H1 (cell line): ENCODE data around the gene WASL. TPM values are rescaled to one million over a fixed set of nuclear protein-coding genes. Genes with fewer than 3 reads are reported as not detected.

Experiments
- CTCF ChIA-PET: fragments of 300-600 bp; sonication (Branson Sonifier 250); formaldehyde crosslinking; loops from one replicate; lab custom pipeline; 2021; ENCODE audit not compliant: partially characterized antibody; lab: Charles Lee
- POLR2A ChIA-PET: fragments of 300-600 bp; sonication (Branson Sonifier 250); formaldehyde crosslinking; loops from one replicate; lab custom pipeline; 2021; ENCODE audit warnings: inconsistent platforms; ENCODE audit not compliant: partially characterized antibody; lab: Charles Lee
- DNase-seq, 2 experiments: peaks; one replicate each; pipeline versions ENCODE4 v3.0.0 to v3.0.0-alpha.2; 2010 to 2022; ENCODE audit warnings: low spot score in 2 of 2, low read depth in 1 of 2, mixed read lengths in 1 of 2
- FAIRE-seq: peaks from 2 replicates; lab custom pipeline; 2011; peaks lifted over from hg19 to GRCh38; lab: Jason Lieb, UNC
- H2AFZ ChIP-seq: 2 replicates; pipeline ENCODE4 v1.8.1; 2012; ENCODE audit warnings: low read length, inconsistent platforms
- H2AK5ac ChIP-seq: 2 replicates; pipeline ENCODE4 v1.6.1; 2013; ENCODE audit warnings: low read depth, low read length
- H2BK120ac ChIP-seq: replicated peaks from 2 replicates; pipeline ENCODE3; 2013; ENCODE audit warnings: low read depth, low read length, inconsistent platforms
- H2BK12ac ChIP-seq: 2 replicates; pipeline ENCODE4 v1.6.1; 2013; ENCODE audit warnings: low read depth, low read length
- H2BK15ac ChIP-seq: 2 replicates; pipeline ENCODE4 v1.6.1; 2013; ENCODE audit warnings: low read length
- H2BK20ac ChIP-seq: 2 replicates; pipeline ENCODE4 v1.6.1; 2013; ENCODE audit warnings: low read length
- H2BK5ac ChIP-seq: 2 replicates; pipeline ENCODE4 v1.6.1; 2013; ENCODE audit warnings: low read depth, low read length
- H3K14ac ChIP-seq: 2 replicates; pipeline ENCODE4 v1.6.1; 2013; ENCODE audit warnings: inconsistent platforms; ENCODE audit not compliant: insufficient read length
- H3K18ac ChIP-seq: 2 replicates; pipeline ENCODE4 v1.6.1; 2013; ENCODE audit warnings: low read length; ENCODE audit errors: extremely low read depth
- H3K23ac ChIP-seq: 2 replicates; pipeline ENCODE4 v1.6.1; 2013; ENCODE audit warnings: inconsistent platforms; ENCODE audit not compliant: insufficient read length
- H3K23me2 ChIP-seq: 2 replicates; pipeline ENCODE4 v1.6.1; 2013; ENCODE audit warnings: low read depth, low read length
- H3K27ac ChIP-seq: 2 replicates; pipeline ENCODE4 v1.6.1; 2011; ENCODE audit warnings: low read depth, low read length, inconsistent platforms
- H3K27me3 ChIP-seq, 4 experiments: replicated peaks in 1 of 4; 1 replicate in 1 of 4; 2 replicates in 3 of 4; pipeline versions ENCODE4 v1.6.1 to v1.8.1; 2011 to 2013; ENCODE audit warnings: low read length in 3 of 4, mild to moderate bottlenecking in 3 of 4, inconsistent platforms in 2 of 4, mixed read lengths in 2 of 4, moderate library complexity in 1 of 4; ENCODE audit not compliant: control insufficient read depth in 3 of 4, insufficient read depth in 3 of 4; ENCODE audit errors: extremely low read depth in 1 of 4
- H3K36me3 ChIP-seq, 4 experiments: 2 replicates each; pipeline versions ENCODE4 v1.6.1 to v1.8.1; 2011 to 2013; ENCODE audit warnings: mild to moderate bottlenecking in 4 of 4, low read length in 3 of 4, moderate library complexity in 2 of 4, control low read depth in 1 of 4, inconsistent platforms in 1 of 4; ENCODE audit not compliant: insufficient read depth in 4 of 4, control insufficient read depth in 2 of 4
- H3K4ac ChIP-seq: replicated peaks from 2 replicates; pipeline ENCODE3; 2013; ENCODE audit warnings: low read length, low read depth, mixed read lengths, inconsistent platforms; ENCODE audit not compliant: insufficient read length
- H3K4me1 ChIP-seq, 4 experiments: replicated peaks in 1 of 4; 1 replicate in 1 of 4; 2 replicates in 3 of 4; pipeline versions ENCODE4 v1.6.1 to v1.8.1; 2011 to 2013; ENCODE audit warnings: low read length in 3 of 4, inconsistent platforms in 2 of 4, mixed read lengths in 1 of 4; ENCODE audit not compliant: insufficient read depth in 4 of 4, control insufficient read depth in 3 of 4
- H3K4me2 ChIP-seq, 2 experiments: 2 replicates each; pipeline versions ENCODE4 v1.6.1 to v1.8.1; 2011 to 2013; ENCODE audit warnings: low read depth in 2 of 2, low read length in 2 of 2, control low read depth in 1 of 2, inconsistent platforms in 1 of 2, mild to moderate bottlenecking in 1 of 2; ENCODE audit not compliant: insufficient read depth in 1 of 2
- H3K4me3 ChIP-seq, 4 experiments: fragments of 200-600, 300-600 bp in 1 of 4; sonication (generic), shearing (Covaris generic), sonication (Bioruptor Twin) in 1 of 4; 2 replicates each; pipeline versions ENCODE4 v1.5.1 to v1.8.1; 2011 to 2016; ENCODE audit warnings: low read length in 4 of 4, low read depth in 3 of 4, control low read depth in 2 of 4, inconsistent platforms in 2 of 4, mild to moderate bottlenecking in 2 of 4, mixed read lengths in 1 of 4, moderate library complexity in 1 of 4; ENCODE audit not compliant: insufficient read depth in 2 of 4; ENCODE audit errors: extremely low read depth in 1 of 4
- H3K56ac ChIP-seq: replicated peaks from 2 replicates; pipeline ENCODE3; 2013; ENCODE audit warnings: low read depth, mild to moderate bottlenecking, mixed read lengths, low read length, inconsistent platforms; ENCODE audit not compliant: insufficient read length
- H3K79me1 ChIP-seq: 2 replicates; pipeline ENCODE4 v1.6.1; 2013; ENCODE audit warnings: low read depth, low read length, control low read depth
- H3K79me2 ChIP-seq, 2 experiments: 2 replicates each; pipeline versions ENCODE4 v1.6.1 to v1.8.1; 2012 to 2013; ENCODE audit warnings: low read length in 2 of 2, mild to moderate bottlenecking in 2 of 2, inconsistent platforms in 1 of 2; ENCODE audit not compliant: insufficient read depth in 2 of 2, control insufficient read depth in 1 of 2
- H3K9ac ChIP-seq, 4 experiments: replicated peaks in 1 of 4; 1 replicate in 1 of 4; 2 replicates in 3 of 4; pipeline versions ENCODE4 v1.6.1 to v1.8.1; 2011 to 2013; ENCODE audit warnings: low read depth in 3 of 4, low read length in 3 of 4, control low read depth in 2 of 4, mild to moderate bottlenecking in 2 of 4, moderate library complexity in 2 of 4, inconsistent platforms in 1 of 4; ENCODE audit errors: extremely low read depth in 1 of 4
- H3K9me3 ChIP-seq, 2 experiments: 2 replicates each; pipeline versions ENCODE4 v1.6.1 to v1.8.1; 2012 to 2013; ENCODE audit warnings: mild to moderate bottlenecking in 2 of 2, moderate library complexity in 2 of 2, control low read depth in 1 of 2, inconsistent platforms in 1 of 2, low read depth in 1 of 2, low read length in 1 of 2, mixed read lengths in 1 of 2; ENCODE audit not compliant: insufficient read depth in 2 of 2
- H4K20me1 ChIP-seq, 2 experiments: replicated peaks in 1 of 2; 2 replicates each; pipeline versions ENCODE3 to v1.8.1; 2011 to 2013; ENCODE audit warnings: inconsistent platforms in 2 of 2, low read length in 2 of 2, mild to moderate bottlenecking in 1 of 2; ENCODE audit not compliant: insufficient read depth in 2 of 2, control insufficient read depth in 1 of 2
- H4K5ac ChIP-seq: 2 replicates; pipeline ENCODE4 v1.6.1; 2013; ENCODE audit warnings: low read length, low read depth, mixed read lengths, inconsistent platforms; ENCODE audit not compliant: insufficient read length
- H4K8ac ChIP-seq: 2 replicates; pipeline ENCODE4 v1.8.0; 2013; ENCODE audit warnings: mild to moderate bottlenecking, moderate library complexity, low read length, inconsistent platforms; ENCODE audit not compliant: insufficient read depth; ENCODE audit errors: extremely low read depth
- H4K91ac ChIP-seq: replicated peaks from 2 replicates; pipeline ENCODE3; 2013; ENCODE audit warnings: low read length, mixed read lengths, inconsistent platforms; ENCODE audit not compliant: insufficient read length
- BRCA1 ChIP-seq: IDR thresholded peaks from 2 replicates; pipeline ENCODE4 v1.6.1; 2012; ENCODE audit warnings: low read depth, low read length, improper control_type of control experiment
- CEBPB ChIP-seq: IDR thresholded peaks from 2 replicates; pipeline ENCODE4 v1.6.1; 2012; ENCODE audit warnings: low read depth, low read length
- GABPA ChIP-seq: IDR thresholded peaks from 2 replicates; pipeline ENCODE4 v1.6.1; 2011; ENCODE audit warnings: mild to moderate bottlenecking, low read length, moderate library complexity, borderline replicate concordance; ENCODE audit not compliant: insufficient read depth
- MAFK ChIP-seq: IDR thresholded peaks from 2 replicates; pipeline ENCODE4 v1.6.1; 2012; ENCODE audit warnings: low read depth, mild to moderate bottlenecking, improper control_type of control experiment, low read length
- RFX5 ChIP-seq: IDR thresholded peaks from 2 replicates; pipeline ENCODE4 v1.6.1; 2011; ENCODE audit warnings: low read depth, low read length, improper control_type of control experiment, borderline replicate concordance
- TBP ChIP-seq: IDR thresholded peaks from 2 replicates; pipeline ENCODE4 v1.6.1; 2011; ENCODE audit warnings: low read depth, low read length, improper control_type of control experiment
- WGBS, 2 experiments: shearing (Covaris generic) in 1 of 2; methylation state at CpG; one replicate each; pipeline versions ENCODE4 v1.1.6 to v1.1.7; 2013 to 2015; ENCODE audit warnings: low lambda C conversion rate in 2 of 2, mixed read lengths in 2 of 2, inconsistent platforms in 1 of 2, low coverage in 1 of 2, missing lambda C conversion rate in 1 of 2; ENCODE audit not compliant: insufficient replicate concordance in 2 of 2, insufficient coverage in 1 of 2, insufficient read length in 1 of 2; ENCODE audit errors: extremely low coverage in 1 of 2, missing lambda C conversion rate in 1 of 2; 5-methylcytosine and 5-hydroxymethylcytosine counted together
- polyA plus RNA-seq, 7 experiments: library from polyadenylated mRNA; depleted of rRNA in 3 of 7; stranded (reverse) in 5 of 7; unstranded in 2 of 7; fragments of >200 nt in 5 of 7; fragments of 200-250 nt in 2 of 7; gene quantifications; 1 replicate in 5 of 7; 2 replicates in 1 of 7; 4 replicates in 1 of 7; pipeline versions ENCODE4 v1.2.1 to v1.2.3, GENCODE V29; 2011 to 2013; ENCODE audit warnings: missing spikeins in 2 of 7, mixed read lengths in 2 of 7
- total RNA-seq: library from RNA; stranded (reverse); fragmentation: NEBNext Ultra II Directional; extraction: Animal tissue kit (Norgen Biotek cat#: 25700); gene quantifications from 2 replicates; pipeline ENCODE4 v1.2.1, GENCODE V29; 2021
- TF ChIP-seq, protein P1 (sequence below): IDR thresholded peaks from 2 replicates; pipeline ENCODE4 v1.6.1; 2011; ENCODE audit warnings: low read length, improper control_type of control experiment

Gene WASL
- total and polyA plus RNA-seq, 2 of the 8 experiments (the other 6 are each of a cell fraction or from before 2014, with no cell fraction given), result 7.7 to 38.9 TPM

DNA sequence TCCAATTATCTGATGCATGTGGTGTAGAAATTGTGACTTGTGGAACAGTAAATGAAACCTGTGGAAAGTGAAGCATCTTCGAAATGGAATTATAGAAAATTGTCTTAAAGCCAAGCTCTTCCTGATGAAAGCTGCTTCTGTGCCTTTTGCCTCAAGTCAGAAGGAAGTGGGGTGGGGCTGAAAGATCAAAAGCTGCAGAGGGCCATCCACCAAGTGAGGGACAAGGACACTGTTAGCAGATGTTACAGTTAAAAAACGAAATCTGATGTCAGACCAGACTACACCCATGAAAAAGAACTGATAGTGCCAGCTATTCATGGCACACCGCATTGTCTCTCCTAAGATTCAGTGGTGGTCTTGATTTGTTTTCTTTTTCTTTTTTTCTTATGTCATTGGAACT lies 23.8 kb upstream of the WASL start:
- H3K4me1 ChIP-seq, result no peaks in the 10 kb centered on the region; a peak in 1 of 7 replicates
- TF ChIP-seq BRCA1 (no peak), MAFK (no peak), TBP (no peak), RFX5 (no peak), GABPA (no peak), CEBPB (no peak)
- TF ChIP-seq, protein P1, sequence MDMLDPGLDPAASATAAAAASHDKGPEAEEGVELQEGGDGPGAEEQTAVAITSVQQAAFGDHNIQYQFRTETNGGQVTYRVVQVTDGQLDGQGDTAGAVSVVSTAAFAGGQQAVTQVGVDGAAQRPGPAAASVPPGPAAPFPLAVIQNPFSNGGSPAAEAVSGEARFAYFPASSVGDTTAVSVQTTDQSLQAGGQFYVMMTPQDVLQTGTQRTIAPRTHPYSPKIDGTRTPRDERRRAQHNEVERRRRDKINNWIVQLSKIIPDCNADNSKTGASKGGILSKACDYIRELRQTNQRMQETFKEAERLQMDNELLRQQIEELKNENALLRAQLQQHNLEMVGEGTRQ, result no peak
- no peaks in the 10 kb centered on the region for H3K9me3 ChIP-seq
- H3K27me3 ChIP-seq, result no peaks in the 10 kb centered on the region
- no peaks in the 10 kb centered on the region for H4K20me1 ChIP-seq
- H3K14ac ChIP-seq, result no peak overlapping the region
- no peak overlapping the region for H4K8ac ChIP-seq
- no peak overlapping the region for H4K5ac ChIP-seq
- H4K91ac ChIP-seq, result no peak overlapping the region
- DNase-seq, result no peak
- H3K79me1 ChIP-seq, result no peaks in the 10 kb centered on the region
- no peak overlapping the region for H2BK20ac ChIP-seq
- H2BK120ac ChIP-seq, result no peak overlapping the region
- H2BK15ac ChIP-seq, result no peak overlapping the region
- H3K18ac ChIP-seq, result no peak overlapping the region
- H3K36me3 ChIP-seq, result no peaks in the 10 kb centered on the region
- ChIA-PET POLR2A (interaction anchor here (1.0 kb wide), 1 partner anchor 53 kb away, joined by 3 read pairs; no protein-coding TSS in a partner anchor), CTCF (interaction anchor here (0.7 to 2.8 kb wide), 5 partner anchors 13 to 100 kb away, joined by 3 to 11 read pairs (median 4); no protein-coding TSS in a partner anchor)
- H3K56ac ChIP-seq, result no peak overlapping the region
- no peak overlapping the region for H2BK12ac ChIP-seq
- H2AFZ ChIP-seq, result 0 out of 2 replicates have a peak overlapping the region, but pooled peaks have one; percentile 26
- no peak overlapping the region for H3K4me2 ChIP-seq
- H3K4ac ChIP-seq, result no peak overlapping the region
- no peaks in the 10 kb centered on the region for H3K79me2 ChIP-seq
- H3K23ac ChIP-seq, result no peak overlapping the region
- WGBS, 2 experiments, result 94% methylated on average over 3 of the region's 3 CpGs; no CpG with 5 or more reads in 1 of the 2 experiments
- no peak overlapping the region for H2BK5ac ChIP-seq
- FAIRE-seq, result no peak
- no peak overlapping the region for H2AK5ac ChIP-seq
- no peaks in the 10 kb centered on the region for H3K23me2 ChIP-seq
- no peak overlapping the region for H3K4me3 ChIP-seq
- no peak overlapping the region for H3K27ac ChIP-seq
- no peak overlapping the region for H3K9ac ChIP-seq
